Osteocyte (in vitro differentiated cells): ENCODE measurements around the gene RUBCN. TPM values are rescaled to one million over a fixed set of nuclear protein-coding genes. Genes with fewer than 3 reads are reported as not detected.

Experiments used
- DNase-seq: peaks from one replicate; pipeline ENCODE4 v3.0.0; 2021; ENCODE audit warnings: mixed read lengths; ENCODE audit not compliant: unreplicated experiment; ENCODE audit errors: extremely low spot score
- H3K27ac Mint-ChIP-seq: one replicate; pipeline ENCODE4 v1.8.0; 2021; ENCODE audit warnings: mild to moderate bottlenecking, mixed read lengths; ENCODE audit not compliant: unreplicated experiment
- H3K27me3 Mint-ChIP-seq: one replicate; pipeline ENCODE4 v1.8.0; 2021; ENCODE audit warnings: mixed read lengths; ENCODE audit not compliant: unreplicated experiment
- H3K36me3 Mint-ChIP-seq: one replicate; pipeline ENCODE4 v1.8.0; 2021; ENCODE audit warnings: mixed read lengths; ENCODE audit not compliant: unreplicated experiment
- H3K4me1 Mint-ChIP-seq: one replicate; pipeline ENCODE4 v1.8.0; 2021; ENCODE audit warnings: mixed read lengths; ENCODE audit not compliant: unreplicated experiment
- H3K4me3 Mint-ChIP-seq: one replicate; pipeline ENCODE4 v1.8.0; 2021; ENCODE audit warnings: mild to moderate bottlenecking, moderate library complexity, mixed read lengths; ENCODE audit not compliant: unreplicated experiment
- H3K9me3 Mint-ChIP-seq: one replicate; pipeline ENCODE4 v1.8.0; 2021; ENCODE audit warnings: mixed read lengths; ENCODE audit not compliant: unreplicated experiment
- CTCF ChIP-seq: fragments of 200-600 bp; sonication (generic); IDR thresholded peaks from 2 replicates; pipeline ENCODE4 v1.5.0; 2021; ENCODE audit warnings: antibody characterized with exemption, mild to moderate bottlenecking, moderate library complexity
- total RNA-seq: library from RNA; stranded (reverse); gene quantifications from 2 replicates; pipeline ENCODE4 v1.2.1, GENCODE V29; 2021

RUBCN gene
- total RNA-seq, 1 donor from 2014 or later = 30.3 TPM

DNA sequence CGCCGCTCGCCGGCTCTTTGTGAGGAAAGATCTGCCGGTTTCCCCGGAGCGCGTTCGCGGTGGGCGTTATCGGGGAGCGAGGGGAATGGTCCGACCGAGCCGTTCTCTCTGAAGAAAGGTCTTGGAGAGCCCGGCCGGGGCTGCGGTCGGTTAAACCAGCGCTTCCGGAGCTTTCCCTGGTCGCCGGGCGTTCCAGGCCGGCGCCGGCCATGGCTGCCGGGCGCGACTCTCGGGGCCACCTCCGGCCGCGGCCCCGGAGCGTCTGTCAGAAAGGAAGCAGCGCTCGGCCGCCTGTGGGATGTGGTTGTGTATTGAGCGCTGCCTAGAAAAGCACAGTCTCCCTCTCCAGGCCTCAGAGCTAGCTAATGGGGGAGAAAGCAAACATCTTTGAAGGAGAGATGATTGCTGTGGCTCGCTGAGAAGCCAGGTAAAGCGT, 13.7 kb upstream of the RUBCN start:
- Mint-ChIP-seq H3K9me3 (no peaks in the 10 kb centered on the region), H3K27ac (peak overlapping the region; percentile 95), H3K4me3 (peak overlapping the region; percentile 87), H3K36me3 (no peaks in the 10 kb centered on the region), H3K4me1 (peaks cover 35% of the 10 kb centered on the region), H3K27me3 (no peaks in the 10 kb centered on the region)
- DNase-seq = no peak
- TF ChIP-seq CTCF = peak; percentile 15

- TF ChIP-seq CTCF = peak; percentile 59
- H3K4me3 Mint-ChIP-seq = peak within 1 kb of the TSS; percentile 87
- peak; percentile 98 for DNase-seq
- H3K27ac Mint-ChIP-seq = peak within 1 kb of the TSS; percentile 97
- peaks cover 32% of the 10 kb centered on the region for H3K4me1 Mint-ChIP-seq
- no peaks in the 10 kb centered on the region for H3K27me3 Mint-ChIP-seq
- H3K9me3 Mint-ChIP-seq = no peaks in the 10 kb centered on the region
- no peaks in the 10 kb centered on the region for H3K36me3 Mint-ChIP-seq
Observed at GRCh38 chr3:197749601-197750395, 13.1 kb upstream of the RUBCN start, which contains the start of gene FYTTD1. TSS of gene FYTTD1 (plus strand) at chr3:197749883. CDS start at chr3:197749972, 89 bp downstream.

DNA sequence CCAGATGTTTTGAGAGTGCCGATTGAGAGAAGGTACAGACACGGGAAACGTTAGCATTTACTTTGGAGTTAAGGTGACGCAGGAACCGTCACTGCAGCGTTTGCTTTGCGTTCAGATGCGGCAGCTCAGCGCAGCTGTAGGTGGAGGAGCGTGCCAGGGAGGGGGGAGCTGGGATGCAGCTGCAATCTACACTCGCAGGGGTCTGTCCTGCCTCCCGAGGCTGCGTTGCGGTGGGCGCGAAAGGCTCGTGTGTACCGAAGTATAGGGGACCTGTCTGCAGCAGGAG, 12.6 kb upstream of the RUBCN start:
- no peak for DNase-seq
- H3K27me3 Mint-ChIP-seq = no peaks in the 10 kb centered on the region
- peaks cover 30% of the 10 kb centered on the region for H3K4me1 Mint-ChIP-seq
- TF ChIP-seq CTCF = no peak
- peak overlapping the region; percentile 87 for H3K4me3 Mint-ChIP-seq
- no peaks in the 10 kb centered on the region for H3K36me3 Mint-ChIP-seq
- no peaks in the 10 kb centered on the region for H3K9me3 Mint-ChIP-seq
- H3K27ac Mint-ChIP-seq = peak overlapping the region; percentile 92

- Mint-ChIP-seq H3K4me3 (peak overlapping the region; percentile 87), H3K27ac (peak overlapping the region; percentile 92), H3K27me3 (no peaks in the 10 kb centered on the region), H3K36me3 (no peaks in the 10 kb centered on the region), H3K4me1 (peaks cover 26% of the 10 kb centered on the region), H3K9me3 (no peaks in the 10 kb centered on the region)
- no peak for TF ChIP-seq CTCF
- no peak for DNase-seq
Observed at GRCh38 chr3:197748597-197749314, 12.1 kb upstream of the RUBCN start.

DNA sequence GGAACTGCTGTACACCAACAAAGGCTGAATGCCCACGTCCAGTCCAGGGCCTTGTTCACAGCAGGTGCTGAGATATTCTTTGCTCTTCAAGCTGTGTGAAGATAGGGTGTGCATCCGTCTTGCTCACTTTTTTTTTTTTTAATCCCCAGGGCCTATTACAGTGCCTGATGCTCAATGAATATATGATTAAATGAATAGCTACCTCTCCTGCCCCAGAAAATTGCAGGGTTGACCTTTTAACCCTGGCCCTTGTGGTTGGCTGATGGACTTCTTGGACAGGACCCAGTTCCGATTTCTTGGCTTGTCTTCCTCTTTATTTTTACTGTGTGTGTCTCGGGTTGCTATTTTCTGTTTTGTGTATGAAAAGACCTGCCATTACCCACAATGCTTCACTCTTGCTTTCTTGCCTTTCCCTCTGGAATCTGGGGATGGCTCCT, 10.1 kb upstream of the RUBCN start:
- TF ChIP-seq CTCF = no peak
- Mint-ChIP-seq H3K4me3 (no peak overlapping the region), H3K36me3 (no peaks in the 10 kb centered on the region), H3K4me1 (peaks cover 14% of the 10 kb centered on the region), H3K27me3 (no peaks in the 10 kb centered on the region), H3K27ac (no peak overlapping the region), H3K9me3 (no peaks in the 10 kb centered on the region)
- no peak for DNase-seq
